Keratinocyte (primary cell): ENCODE data around the gene CHRNA7. TPM values are rescaled to one million over a fixed set of nuclear protein-coding genes. Genes with fewer than 3 reads are reported as not detected.

Experiments
- DNase-seq: peaks from one replicate; pipeline ENCODE4 v3.0.0-alpha.2; 2011; ENCODE audit warnings: low read depth, missing footprints, low spot score
- FAIRE-seq: peaks from 2 replicates; lab custom pipeline; 2011; peaks lifted over from hg19 to GRCh38; lab: Jason Lieb, UNC
- H2AFZ ChIP-seq: 2 replicates; pipeline ENCODE4 v1.6.0; 2012; ENCODE audit warnings: low read length, control low read depth, inconsistent platforms; ENCODE audit not compliant: control insufficient read depth
- H3K27ac ChIP-seq: 2 replicates; pipeline ENCODE4 v1.5.1; 2011; ENCODE audit warnings: low read length; ENCODE audit not compliant: control insufficient read depth, insufficient read depth
- H3K27me3 ChIP-seq: 3 replicates; pipeline ENCODE4 v1.6.0; 2011; ENCODE audit warnings: low read length; ENCODE audit not compliant: control insufficient read depth, insufficient read depth; ENCODE audit errors: extremely low read depth
- H3K36me3 ChIP-seq, 2 experiments: 2 replicates in 1 of 2; 3 replicates in 1 of 2; pipeline ENCODE4 v1.5.1; 2011; ENCODE audit warnings: low read length in 2 of 2, mild to moderate bottlenecking in 1 of 2; ENCODE audit not compliant: control insufficient read depth in 2 of 2, insufficient read depth in 2 of 2; ENCODE audit errors: extremely low read depth in 1 of 2
- H3K4me1 ChIP-seq: 3 replicates; pipeline ENCODE4 v1.5.1; 2011; ENCODE audit warnings: low read length; ENCODE audit not compliant: control insufficient read depth, insufficient read depth; ENCODE audit errors: extremely low read depth
- H3K4me2 ChIP-seq: 3 replicates; pipeline ENCODE4 v1.6.0; 2011; ENCODE audit warnings: low read depth, low read length; ENCODE audit not compliant: control insufficient read depth, insufficient read depth; ENCODE audit errors: extremely low read depth
- H3K4me3 ChIP-seq, 3 experiments: fragments of 200-600 bp in 1 of 3; sonication (generic) in 1 of 3; 2 replicates in 2 of 3; 3 replicates in 1 of 3; pipeline ENCODE4 v1.5.1; 2011 to 2016; ENCODE audit warnings: low read length in 3 of 3, mild to moderate bottlenecking in 3 of 3, control low read depth in 2 of 3, inconsistent platforms in 1 of 3, low read depth in 1 of 3, mixed read lengths in 1 of 3, mixed run types in 1 of 3, moderate library complexity in 1 of 3; ENCODE audit not compliant: control insufficient read depth in 2 of 3, insufficient read depth in 2 of 3; ENCODE audit errors: extremely low read depth in 1 of 3
- H3K79me2 ChIP-seq: 2 replicates; pipeline ENCODE4 v1.6.0; 2012; ENCODE audit warnings: low read length; ENCODE audit not compliant: control insufficient read depth, insufficient read depth
- H3K9ac ChIP-seq: 3 replicates; pipeline ENCODE4 v1.6.0; 2011; ENCODE audit warnings: low read length; ENCODE audit not compliant: control insufficient read depth, insufficient read depth; ENCODE audit errors: extremely low read depth
- H3K9me1 ChIP-seq: 3 replicates; pipeline ENCODE4 v1.6.0; 2011; ENCODE audit warnings: low read length; ENCODE audit not compliant: control insufficient read depth, insufficient read depth; ENCODE audit errors: extremely low read depth
- H3K9me3 ChIP-seq: 2 replicates; pipeline ENCODE4 v1.5.1; 2012; ENCODE audit warnings: low read depth, low read length; ENCODE audit not compliant: control insufficient read depth
- H4K20me1 ChIP-seq: 3 replicates; pipeline ENCODE4 v1.6.0; 2011; ENCODE audit warnings: low read length; ENCODE audit not compliant: control insufficient read depth, insufficient read depth; ENCODE audit errors: extremely low read depth
- EZH2 ChIP-seq: IDR thresholded peaks from one replicate; pipeline ENCODE4 v1.6.1; 2012; ENCODE audit warnings: inconsistent platforms, mild to moderate bottlenecking, low read length, moderate library complexity
- dilution Hi-C: fragments of 300-500 bp; cut with MboI; formaldehyde crosslinking; loops from one replicate; pipeline ENCODE4 v1.7.0; 2020; ENCODE audit warnings: low sequenced_read_pairs; ENCODE audit not compliant: extremely low pct_ligation_motif_present
- polyA plus RNA-seq, 5 experiments: library from polyadenylated mRNA; depleted of rRNA in 3 of 5; stranded (reverse) in 3 of 5; stranded (forward) in 1 of 5; unstranded in 1 of 5; fragments of >200 nt; gene quantifications; 1 replicate in 1 of 5; 2 replicates in 3 of 5; 3 replicates in 1 of 5; pipeline versions ENCODE4 v1.2.1 to v1.2.3, GENCODE V29; 2011 to 2012; ENCODE audit warnings: missing spikeins in 2 of 5, low read depth in 1 of 5, low replicate concordance in 1 of 5
- TF ChIP-seq, protein P1 (sequence below), 3 experiments: IDR thresholded peaks in 1 of 3; conservative IDR thresholded peaks in 1 of 3; optimal IDR thresholded peaks in 1 of 3; 2 replicates in 2 of 3; 3 replicates in 1 of 3; pipeline versions ENCODE3 to v1.5.1; 2011; ENCODE audit warnings: low read length in 3 of 3, mild to moderate bottlenecking in 3 of 3, moderate library complexity in 2 of 3, control low read depth in 1 of 3, inconsistent platforms in 1 of 3; ENCODE audit not compliant: insufficient read depth in 2 of 3; ENCODE audit errors: extremely low read depth in 1 of 3

The CHRNA7 gene
- polyA plus RNA-seq, 1 donor (not counting 4 experiments of a cell fraction or from before 2014, with no cell fraction given), result 0.93 TPM

DNA sequence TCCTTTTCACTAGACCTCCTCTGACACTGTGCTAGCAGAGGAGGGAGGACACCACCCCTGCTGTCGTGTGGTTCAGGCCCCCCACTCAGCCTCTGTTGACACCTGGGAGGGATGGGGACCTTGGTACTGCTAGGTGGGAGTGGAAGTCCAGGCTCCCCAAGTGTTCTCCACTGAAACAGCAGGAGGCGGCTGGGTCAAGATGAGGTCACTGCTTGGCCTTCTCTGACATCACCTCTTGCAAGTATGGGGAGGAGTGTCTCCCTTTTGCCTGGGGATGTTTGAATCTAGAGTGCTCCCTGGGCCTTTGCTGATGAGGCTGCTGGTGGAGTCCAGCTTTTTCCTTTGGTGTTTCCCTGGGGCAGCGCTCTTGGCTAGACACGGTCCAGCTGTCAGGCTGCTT, 101.5 kb downstream of the CHRNA7 start:
- H3K4me1 ChIP-seq, result no peaks in the 10 kb centered on the region
- no peaks in the 10 kb centered on the region for H3K9me1 ChIP-seq
- no peaks in the 10 kb centered on the region for H3K79me2 ChIP-seq
- no peaks in the 10 kb centered on the region for H3K9me3 ChIP-seq
- H3K4me3 ChIP-seq, result no peak overlapping the region
- no peaks in the 10 kb centered on the region for H4K20me1 ChIP-seq
- H2AFZ ChIP-seq, result no peak overlapping the region
- H3K27me3 ChIP-seq, result no peaks in the 10 kb centered on the region
- no peak overlapping the region for H3K9ac ChIP-seq
- H3K27ac ChIP-seq, result no peak overlapping the region
- DNase-seq (no peak), FAIRE-seq (no peak)
- H3K36me3 ChIP-seq, result no peaks in the 10 kb centered on the region
- dilution Hi-C loops, result no loop called here
- TF ChIP-seq, protein P1, sequence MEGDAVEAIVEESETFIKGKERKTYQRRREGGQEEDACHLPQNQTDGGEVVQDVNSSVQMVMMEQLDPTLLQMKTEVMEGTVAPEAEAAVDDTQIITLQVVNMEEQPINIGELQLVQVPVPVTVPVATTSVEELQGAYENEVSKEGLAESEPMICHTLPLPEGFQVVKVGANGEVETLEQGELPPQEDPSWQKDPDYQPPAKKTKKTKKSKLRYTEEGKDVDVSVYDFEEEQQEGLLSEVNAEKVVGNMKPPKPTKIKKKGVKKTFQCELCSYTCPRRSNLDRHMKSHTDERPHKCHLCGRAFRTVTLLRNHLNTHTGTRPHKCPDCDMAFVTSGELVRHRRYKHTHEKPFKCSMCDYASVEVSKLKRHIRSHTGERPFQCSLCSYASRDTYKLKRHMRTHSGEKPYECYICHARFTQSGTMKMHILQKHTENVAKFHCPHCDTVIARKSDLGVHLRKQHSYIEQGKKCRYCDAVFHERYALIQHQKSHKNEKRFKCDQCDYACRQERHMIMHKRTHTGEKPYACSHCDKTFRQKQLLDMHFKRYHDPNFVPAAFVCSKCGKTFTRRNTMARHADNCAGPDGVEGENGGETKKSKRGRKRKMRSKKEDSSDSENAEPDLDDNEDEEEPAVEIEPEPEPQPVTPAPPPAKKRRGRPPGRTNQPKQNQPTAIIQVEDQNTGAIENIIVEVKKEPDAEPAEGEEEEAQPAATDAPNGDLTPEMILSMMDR (optimal IDR thresholded peaks at IDR 0.05 in 1 of 3, IDR thresholded peaks at IDR 0.05 in 1 of 3, conservative IDR thresholded peaks at IDR 0.05 in 1 of 3; ENCODE audit: extremely low read depth in 1 of 3, insufficient read depth in 2 of 3, low read length in 3 of 3), result no peak
- no peak for TF ChIP-seq EZH2
- H3K4me2 ChIP-seq, result no peak overlapping the region

DNA sequence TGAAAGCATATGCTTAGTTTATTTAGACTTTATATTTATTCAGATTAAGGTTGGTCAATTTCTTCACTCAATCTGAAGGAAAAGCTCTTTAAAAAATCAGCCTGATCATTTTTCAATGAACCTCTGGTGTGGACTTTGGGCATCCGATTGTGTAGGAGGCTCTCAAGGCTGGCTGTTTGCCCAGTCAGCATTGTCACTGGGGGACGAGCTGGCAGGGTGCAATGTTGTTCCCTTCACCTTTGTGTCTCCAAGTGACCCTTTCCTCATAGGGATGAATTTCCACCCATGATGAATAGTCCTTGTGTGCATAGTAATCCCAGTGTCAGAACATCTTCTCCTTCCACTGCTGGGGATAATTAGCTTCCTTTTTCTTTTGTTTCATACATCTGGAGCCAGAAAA, 102.5 kb downstream of the CHRNA7 start:
- Histone ChIP-seq H3K4me1 (no peaks in the 10 kb centered on the region), H3K79me2 (no peaks in the 10 kb centered on the region), H3K9ac (no peak overlapping the region), H3K4me3 (no peak overlapping the region), H2AFZ (no peak overlapping the region), H3K4me2 (no peak overlapping the region), H3K36me3 (no peaks in the 10 kb centered on the region), H3K9me1 (no peaks in the 10 kb centered on the region), H4K20me1 (no peaks in the 10 kb centered on the region), H3K9me3 (no peaks in the 10 kb centered on the region), H3K27me3 (no peaks in the 10 kb centered on the region), H3K27ac (no peak overlapping the region)
- DNase-seq (no peak), FAIRE-seq (no peak)
- dilution Hi-C loops, result no loop called here
- TF ChIP-seq, protein P1 (optimal IDR thresholded peaks at IDR 0.05 in 1 of 3, IDR thresholded peaks at IDR 0.05 in 1 of 3, conservative IDR thresholded peaks at IDR 0.05 in 1 of 3; ENCODE audit: extremely low read depth in 1 of 3, insufficient read depth in 2 of 3, low read length in 3 of 3), result no peak
- TF ChIP-seq EZH2, result no peak
